GM21360 (cell line): Measurements from ENCODE around the gene CD46.

Experiments used
- ATAC-seq: cut with Tn5 transposase; IDR thresholded peaks from one replicate; pipeline ENCODE4 v1.9.1; 2021; ENCODE audit warnings: mild to moderate bottlenecking, moderate library complexity; ENCODE audit not compliant: unreplicated experiment

Gene CD46

DNA sequence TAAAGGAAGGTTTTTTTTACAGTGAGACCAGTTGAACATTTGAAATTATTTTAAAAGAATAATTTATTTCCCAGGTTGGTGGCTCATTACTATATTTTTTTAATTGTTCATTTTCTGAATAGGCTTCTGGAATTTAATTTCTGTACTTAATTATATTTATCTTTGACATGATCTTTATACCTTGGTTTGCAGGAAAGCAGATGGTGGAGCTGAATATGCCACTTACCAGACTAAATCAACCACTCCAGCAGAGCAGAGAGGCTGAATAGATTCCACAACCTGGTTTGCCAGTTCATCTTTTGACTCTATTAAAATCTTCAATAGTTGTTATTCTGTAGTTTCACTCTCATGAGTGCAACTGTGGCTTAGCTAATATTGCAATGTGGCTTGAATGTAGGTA, 41.5 kb downstream of the CD46 start:
- ATAC-seq, result no peak

DNA sequence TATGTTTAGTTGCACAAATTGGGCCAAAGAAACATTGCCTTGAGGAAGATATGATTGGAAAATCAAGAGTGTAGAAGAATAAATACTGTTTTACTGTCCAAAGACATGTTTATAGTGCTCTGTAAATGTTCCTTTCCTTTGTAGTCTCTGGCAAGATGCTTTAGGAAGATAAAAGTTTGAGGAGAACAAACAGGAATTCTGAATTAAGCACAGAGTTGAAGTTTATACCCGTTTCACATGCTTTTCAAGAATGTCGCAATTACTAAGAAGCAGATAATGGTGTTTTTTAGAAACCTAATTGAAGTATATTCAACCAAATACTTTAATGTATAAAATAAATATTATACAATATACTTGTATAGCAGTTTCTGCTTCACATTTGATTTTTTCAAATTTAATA, 43.0 kb downstream of the CD46 start:
- ATAC-seq, result no peak

- ATAC-seq, result peak; percentile 71
These were observed 45.5 kb downstream of the CD46 start for GRCh38 chr1:207797229-207797973.

DNA sequence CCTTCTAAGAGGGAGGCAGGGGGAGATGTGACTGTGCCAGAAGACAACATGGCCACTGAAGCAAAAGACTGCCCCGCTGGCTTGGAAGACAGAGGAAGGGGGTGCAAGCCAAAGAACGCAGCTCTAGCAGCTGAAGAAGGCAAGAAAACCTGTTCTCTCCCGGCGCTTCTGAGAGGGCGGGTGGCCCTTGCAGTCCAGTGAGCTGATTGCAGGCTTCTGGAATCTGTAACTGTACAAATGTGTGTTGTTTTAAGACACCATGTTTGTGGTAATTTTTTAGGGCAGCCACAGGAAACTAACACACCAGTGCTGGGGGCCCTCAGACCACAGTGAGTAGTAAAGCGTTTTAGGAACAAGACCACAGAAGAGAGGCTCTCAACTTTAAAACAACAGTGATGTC, 47.0 kb downstream of the CD46 start:
- ATAC-seq, result no peak

DNA sequence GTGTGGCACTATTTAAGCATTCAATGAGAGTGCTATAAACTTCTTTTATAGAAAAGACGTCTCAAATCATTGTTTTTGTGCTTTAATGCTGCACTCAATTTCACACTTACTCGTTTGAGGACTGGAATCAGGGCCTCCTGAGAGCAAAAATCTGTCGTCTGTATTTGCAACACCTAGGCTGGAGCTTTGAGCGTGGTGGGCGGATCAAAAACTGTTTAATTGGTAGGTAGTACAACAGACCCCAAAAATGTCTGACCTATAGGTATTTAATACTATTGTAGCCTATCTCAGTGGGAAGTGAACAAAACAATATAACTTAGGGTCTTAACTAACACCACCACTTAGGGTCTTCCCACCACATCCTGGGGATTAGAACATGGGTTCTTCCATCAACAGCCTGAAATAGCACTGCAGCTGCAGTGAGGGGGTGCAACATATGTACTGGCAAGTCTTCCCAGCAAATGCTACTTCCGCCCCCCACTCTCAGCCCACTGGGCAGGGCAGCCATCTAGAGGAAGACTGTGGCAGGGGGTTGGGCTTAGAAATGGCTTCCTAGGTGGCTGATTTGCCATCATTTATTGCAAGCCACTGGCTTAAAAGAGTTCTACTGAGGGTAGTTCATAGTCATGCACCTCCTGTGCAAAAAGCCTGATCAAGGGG, 48.3 kb downstream of the CD46 start:
- ATAC-seq, result no peak

GRCh38 chr1:207801819-207802218, 50.0 kb downstream of the CD46 start:
- ATAC-seq, result no peak

DNA sequence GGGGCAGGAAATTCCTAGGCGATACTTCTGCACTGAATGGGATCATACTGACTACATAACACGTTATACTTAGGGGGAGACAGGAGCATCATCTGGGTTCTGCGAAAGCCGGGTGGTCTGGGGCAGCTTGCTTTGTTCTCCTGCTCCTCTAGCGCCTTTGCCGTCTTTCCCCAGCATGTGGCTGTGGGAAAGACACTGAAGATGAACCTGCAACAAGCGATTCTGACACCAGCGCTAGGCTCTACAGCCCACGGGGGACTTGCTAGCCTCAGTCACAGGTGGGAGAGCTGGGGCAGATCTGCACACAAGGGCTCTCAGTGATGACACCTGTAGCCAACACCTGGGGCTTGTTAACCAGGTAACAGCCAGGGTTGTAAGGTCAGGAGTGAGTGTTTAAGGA, 51.8 kb downstream of the CD46 start:
- ATAC-seq, result no peak

GRCh38 chr1:207804721-207805468, 53.0 kb downstream of the CD46 start:
- no peak for ATAC-seq

GRCh38 chr1:207805841-207806421, 54.1 kb downstream of the CD46 start:
- no peak for ATAC-seq

DNA sequence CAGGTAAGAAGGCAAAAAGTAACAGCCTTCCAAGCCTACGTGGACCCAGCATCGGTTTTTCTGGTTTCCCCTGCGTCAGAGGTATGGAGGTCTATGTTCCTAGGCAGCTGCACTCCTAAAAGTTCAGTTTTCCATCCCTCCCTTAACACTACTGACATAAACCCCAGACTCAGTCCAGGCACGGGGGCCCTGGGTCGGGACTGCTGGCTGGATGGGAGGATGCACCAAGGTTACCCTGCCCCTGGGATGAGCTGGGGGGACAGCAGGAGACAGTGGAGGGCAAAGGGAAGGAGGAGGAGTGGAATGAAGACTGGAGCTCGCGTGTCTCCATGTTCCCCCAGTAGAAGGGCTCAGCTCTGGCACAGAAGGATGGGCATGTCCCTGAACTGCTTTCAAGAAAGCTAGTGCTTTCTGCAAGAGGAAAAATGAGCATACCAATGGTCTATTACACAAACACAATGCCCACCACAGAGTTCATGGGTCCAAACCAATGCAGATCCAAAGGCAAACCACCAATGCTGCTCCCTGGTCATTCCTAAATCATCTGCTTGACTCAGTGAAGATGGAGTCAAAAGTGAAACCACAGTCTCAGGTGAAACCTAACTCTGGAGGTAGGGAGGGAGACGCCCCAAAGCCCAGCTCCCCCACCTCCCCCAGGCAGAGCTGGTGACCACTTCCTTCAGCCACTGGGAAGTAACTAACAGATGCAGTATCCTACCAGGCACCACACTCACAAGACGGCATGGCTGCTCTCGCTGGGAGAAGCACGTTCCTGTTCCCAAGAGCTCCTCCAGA, 54.9 kb downstream of the CD46 start:
- ATAC-seq, result no peak

DNA sequence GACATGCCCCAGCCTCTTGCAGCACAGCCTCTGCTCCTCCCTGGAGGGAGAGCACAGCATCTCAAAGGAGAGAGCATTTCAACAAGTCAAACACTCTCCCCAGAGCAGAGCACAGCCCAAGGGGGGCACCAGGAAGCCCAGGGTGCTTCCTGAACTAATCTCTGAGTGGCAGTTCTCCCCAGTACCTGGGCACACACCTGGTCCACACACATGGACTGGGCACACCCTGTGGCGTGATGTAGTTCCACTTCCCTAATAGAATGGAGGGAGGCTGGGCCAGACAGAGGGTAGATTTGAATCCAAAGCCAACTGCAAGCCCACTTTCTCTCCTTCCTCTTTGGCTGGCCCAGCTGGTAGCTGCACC, 55.5 kb downstream of the CD46 start:
- ATAC-seq, result no peak

DNA sequence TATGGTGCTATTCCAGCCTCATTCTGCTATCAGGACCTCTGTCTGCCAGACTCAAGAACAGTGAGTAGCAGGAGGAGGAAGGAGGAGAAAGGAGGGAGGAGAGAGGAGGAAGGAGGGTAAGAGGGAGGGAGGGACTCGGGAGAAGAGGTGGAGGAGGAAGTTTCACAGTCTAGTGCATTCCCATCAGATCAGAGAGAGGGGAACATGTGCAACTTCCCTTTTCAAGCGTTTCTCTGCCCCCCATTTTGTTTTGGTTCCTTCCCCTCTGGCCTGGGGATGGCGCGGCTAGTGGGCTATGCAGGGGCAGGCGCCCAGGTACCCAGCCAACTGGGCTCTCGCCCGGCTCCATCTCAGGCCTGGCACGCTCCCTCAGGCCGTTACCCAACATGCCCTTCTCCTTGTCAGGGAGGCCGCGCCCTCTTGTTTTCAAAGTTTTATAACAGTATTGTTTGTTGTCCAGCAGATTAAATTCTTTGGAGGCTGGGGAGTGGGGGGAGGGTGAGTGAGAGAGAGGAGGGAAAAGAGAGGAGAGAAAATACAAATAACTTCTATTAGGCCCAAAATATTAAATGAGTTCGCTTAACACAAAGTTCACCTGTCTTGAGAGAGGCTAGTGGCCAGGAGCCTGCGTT, 56.0 kb downstream of the CD46 start:
- no peak for ATAC-seq

GRCh38 chr1:207808322-207808705, 56.5 kb downstream of the CD46 start:
- ATAC-seq, result no peak

DNA sequence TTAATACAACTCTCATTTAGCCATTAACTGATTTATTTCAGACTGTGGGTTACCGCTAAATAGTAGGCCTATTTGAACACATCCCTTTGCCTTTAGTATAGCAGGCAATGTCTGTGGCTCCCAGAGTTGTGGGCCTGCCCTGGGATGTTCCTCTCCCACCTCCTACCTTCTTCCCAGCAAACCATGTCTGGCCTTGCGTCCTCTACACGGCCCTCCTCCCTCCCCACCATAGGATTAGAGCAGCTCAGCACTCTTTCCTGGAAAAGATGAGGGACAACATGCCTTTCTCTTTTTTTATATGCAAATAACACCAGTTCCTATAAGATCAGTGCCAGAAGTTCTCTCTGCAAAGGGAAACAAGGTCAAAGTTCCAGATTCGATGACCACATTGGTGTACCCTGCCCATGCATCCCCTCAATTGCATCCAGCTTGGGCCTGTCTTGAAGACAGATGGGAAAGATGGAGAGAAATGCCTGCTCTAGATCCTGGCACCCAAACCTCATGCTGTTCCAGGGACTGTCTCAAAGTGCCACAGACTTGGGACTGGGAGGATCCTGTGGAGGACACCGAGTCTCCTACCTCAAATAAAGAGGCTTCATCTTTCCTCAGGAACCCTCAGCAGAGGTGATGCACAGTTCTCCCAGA, 57.2 kb downstream of the CD46 start:
- ATAC-seq, result no peak

DNA sequence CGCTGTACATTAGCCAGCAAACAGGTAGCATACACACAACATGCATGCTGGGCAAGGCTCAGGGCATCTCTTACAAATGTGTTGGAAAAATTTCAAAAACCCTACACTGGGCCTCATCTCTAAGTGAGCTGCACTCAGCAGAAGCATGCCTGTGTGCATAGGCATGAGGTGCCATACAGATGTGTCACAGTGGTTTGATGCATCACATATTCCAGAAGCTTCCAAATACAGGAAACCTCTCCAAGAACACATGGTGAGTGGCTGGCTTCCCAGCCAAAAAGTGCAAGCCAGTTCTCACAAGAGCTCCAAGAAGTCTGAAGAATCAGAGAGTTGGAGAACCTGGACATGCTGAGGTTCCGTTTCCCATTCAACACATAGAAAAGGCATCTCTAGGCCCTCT, 58.3 kb downstream of the CD46 start:
- ATAC-seq, result no peak

DNA sequence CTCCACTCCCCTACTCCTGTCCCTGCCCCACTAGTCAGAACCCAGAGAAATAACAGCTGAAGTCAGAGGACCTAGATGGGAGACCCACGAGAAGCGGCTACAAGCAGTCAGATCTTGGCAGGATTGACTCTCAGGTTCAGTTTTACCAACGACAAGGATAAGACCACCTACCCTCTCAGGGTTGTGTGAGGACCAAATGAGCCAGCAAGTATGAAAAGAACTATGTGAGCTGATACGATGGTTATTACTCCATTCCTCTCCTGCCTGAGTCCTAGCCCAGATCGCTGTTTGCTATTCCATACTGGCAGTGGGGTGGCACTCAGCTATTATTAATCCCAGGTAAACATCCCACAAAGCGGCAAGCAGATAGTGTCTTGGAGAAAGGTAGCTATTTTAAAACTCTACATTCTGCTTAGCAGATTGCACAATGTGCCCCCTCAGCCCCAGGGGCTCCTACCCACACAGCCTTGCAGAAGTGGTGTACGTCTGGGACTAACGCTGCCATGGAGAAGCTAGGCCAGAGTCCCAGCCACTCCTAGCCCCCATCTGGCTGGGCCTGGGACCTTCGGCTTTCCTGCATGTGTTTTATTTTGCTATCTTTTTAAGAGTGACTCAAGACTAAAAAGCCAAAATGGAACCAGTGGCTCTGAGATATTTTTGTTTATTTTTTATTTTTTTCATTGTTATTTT, 58.9 kb downstream of the CD46 start:
- ATAC-seq, result no peak

DNA sequence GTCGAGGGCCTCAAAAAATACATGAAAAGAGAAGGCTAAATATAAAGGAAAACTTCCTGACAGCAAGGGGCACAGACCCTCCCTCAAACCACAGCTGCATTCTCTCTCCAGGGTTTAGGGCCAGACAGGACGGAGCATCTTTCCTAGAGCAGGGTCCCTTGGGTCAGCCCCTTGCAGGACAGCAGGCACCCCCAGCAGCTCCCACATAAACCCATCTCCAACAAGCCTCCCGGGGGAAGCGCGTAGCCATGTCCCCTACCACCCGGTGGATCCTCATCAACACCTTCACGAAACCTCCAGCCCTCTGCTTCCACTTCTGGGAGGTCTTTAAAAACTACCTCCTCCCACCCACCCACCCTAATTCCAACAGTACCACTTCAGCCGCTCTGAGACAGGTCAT, 59.5 kb downstream of the CD46 start:
- ATAC-seq, result no peak

DNA sequence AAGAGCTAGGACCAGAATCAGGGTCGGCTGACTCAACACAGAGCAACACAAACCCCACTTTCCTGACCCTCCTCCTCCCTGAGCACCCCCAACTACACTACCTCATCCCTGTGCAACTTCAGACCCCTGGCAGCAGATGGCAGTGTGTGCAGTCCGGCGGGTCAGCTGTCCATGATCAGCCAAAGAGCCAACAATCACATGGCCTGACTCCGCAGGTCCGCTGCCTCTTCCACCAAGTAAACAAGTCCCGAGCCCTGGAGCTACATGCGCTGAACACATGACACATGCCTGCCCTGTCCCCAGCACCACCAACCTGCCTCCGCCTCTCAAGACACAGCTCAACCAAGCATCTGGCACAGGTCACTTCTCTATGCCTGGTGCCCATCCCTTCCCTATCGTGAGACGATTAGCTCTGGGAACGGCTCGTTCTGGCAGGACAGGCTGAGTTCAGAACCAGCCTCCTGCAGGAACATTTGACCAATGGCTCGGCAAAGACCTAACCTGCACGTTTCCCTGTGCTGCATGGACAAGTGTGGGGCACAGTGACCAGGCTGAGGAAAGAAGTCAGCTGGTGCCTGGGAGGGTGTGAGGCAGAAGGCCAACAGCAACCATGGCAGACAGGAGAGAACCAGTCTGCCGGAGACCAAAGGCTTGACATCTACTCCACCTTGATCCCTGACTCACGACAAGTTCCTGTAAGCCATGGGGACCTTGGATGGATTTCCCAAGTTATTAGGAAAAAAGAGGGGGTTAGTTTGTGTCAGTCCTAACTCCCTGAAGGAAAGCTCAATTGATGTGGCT, 60.3 kb downstream of the CD46 start:
- no peak for ATAC-seq
